Testis (tissue), 2 donors: Measurements from ENCODE around the gene NLRX1.

Experiments
- POLR2A ChIP-seq: fragments of 450-650 bp; IDR thresholded peaks from one replicate; pipeline ENCODE4 v1.6.1; 2017; ENCODE audit warnings: antibody characterized with exemption, mild to moderate bottlenecking, moderate library complexity
- TF ChIP-seq, protein P1 (sequence below), 3 experiments: fragments of 450-650 bp in 2 of 3; fragments of 200-600 bp in 1 of 3; sonication (generic) in 1 of 3; IDR thresholded peaks; one replicate each; pipeline ENCODE4 v1.5.1; 2016 to 2019; ENCODE audit warnings: antibody characterized with exemption in 3 of 3, mild to moderate bottlenecking in 2 of 3, moderate library complexity in 1 of 3

- TF ChIP-seq POLR2A, result no peak
- TF ChIP-seq, protein P1, sequence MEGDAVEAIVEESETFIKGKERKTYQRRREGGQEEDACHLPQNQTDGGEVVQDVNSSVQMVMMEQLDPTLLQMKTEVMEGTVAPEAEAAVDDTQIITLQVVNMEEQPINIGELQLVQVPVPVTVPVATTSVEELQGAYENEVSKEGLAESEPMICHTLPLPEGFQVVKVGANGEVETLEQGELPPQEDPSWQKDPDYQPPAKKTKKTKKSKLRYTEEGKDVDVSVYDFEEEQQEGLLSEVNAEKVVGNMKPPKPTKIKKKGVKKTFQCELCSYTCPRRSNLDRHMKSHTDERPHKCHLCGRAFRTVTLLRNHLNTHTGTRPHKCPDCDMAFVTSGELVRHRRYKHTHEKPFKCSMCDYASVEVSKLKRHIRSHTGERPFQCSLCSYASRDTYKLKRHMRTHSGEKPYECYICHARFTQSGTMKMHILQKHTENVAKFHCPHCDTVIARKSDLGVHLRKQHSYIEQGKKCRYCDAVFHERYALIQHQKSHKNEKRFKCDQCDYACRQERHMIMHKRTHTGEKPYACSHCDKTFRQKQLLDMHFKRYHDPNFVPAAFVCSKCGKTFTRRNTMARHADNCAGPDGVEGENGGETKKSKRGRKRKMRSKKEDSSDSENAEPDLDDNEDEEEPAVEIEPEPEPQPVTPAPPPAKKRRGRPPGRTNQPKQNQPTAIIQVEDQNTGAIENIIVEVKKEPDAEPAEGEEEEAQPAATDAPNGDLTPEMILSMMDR (IDR thresholded peaks at IDR 0.05), result no peak
These were observed 37.9 kb upstream of the NLRX1 start for GRCh38 chr11:119130662-119131061.
